ENCODE measurements around the gene OR2G2.

- no peak for TF ChIP-seq POLR2A (IDR thresholded peaks at IDR 0.05)
- TF ChIP-seq, protein P1, sequence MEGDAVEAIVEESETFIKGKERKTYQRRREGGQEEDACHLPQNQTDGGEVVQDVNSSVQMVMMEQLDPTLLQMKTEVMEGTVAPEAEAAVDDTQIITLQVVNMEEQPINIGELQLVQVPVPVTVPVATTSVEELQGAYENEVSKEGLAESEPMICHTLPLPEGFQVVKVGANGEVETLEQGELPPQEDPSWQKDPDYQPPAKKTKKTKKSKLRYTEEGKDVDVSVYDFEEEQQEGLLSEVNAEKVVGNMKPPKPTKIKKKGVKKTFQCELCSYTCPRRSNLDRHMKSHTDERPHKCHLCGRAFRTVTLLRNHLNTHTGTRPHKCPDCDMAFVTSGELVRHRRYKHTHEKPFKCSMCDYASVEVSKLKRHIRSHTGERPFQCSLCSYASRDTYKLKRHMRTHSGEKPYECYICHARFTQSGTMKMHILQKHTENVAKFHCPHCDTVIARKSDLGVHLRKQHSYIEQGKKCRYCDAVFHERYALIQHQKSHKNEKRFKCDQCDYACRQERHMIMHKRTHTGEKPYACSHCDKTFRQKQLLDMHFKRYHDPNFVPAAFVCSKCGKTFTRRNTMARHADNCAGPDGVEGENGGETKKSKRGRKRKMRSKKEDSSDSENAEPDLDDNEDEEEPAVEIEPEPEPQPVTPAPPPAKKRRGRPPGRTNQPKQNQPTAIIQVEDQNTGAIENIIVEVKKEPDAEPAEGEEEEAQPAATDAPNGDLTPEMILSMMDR (IDR thresholded peaks at IDR 0.05), result no peak
Measured at GRCh38 chr1:247538561-247538960, 49.6 kb upstream of the OR2G2 start.
